ENCODE data around the gene COMMD6. TPM values are rescaled to one million over a fixed set of nuclear protein-coding genes. Genes with fewer than 3 reads are reported as not detected.

COMMD6 gene
- total and polyA plus RNA-seq, 2 of the 13 experiments (the other 11 are each of a cell fraction or from before 2014, with no cell fraction given), result 97.0 to 164 TPM

DNA sequence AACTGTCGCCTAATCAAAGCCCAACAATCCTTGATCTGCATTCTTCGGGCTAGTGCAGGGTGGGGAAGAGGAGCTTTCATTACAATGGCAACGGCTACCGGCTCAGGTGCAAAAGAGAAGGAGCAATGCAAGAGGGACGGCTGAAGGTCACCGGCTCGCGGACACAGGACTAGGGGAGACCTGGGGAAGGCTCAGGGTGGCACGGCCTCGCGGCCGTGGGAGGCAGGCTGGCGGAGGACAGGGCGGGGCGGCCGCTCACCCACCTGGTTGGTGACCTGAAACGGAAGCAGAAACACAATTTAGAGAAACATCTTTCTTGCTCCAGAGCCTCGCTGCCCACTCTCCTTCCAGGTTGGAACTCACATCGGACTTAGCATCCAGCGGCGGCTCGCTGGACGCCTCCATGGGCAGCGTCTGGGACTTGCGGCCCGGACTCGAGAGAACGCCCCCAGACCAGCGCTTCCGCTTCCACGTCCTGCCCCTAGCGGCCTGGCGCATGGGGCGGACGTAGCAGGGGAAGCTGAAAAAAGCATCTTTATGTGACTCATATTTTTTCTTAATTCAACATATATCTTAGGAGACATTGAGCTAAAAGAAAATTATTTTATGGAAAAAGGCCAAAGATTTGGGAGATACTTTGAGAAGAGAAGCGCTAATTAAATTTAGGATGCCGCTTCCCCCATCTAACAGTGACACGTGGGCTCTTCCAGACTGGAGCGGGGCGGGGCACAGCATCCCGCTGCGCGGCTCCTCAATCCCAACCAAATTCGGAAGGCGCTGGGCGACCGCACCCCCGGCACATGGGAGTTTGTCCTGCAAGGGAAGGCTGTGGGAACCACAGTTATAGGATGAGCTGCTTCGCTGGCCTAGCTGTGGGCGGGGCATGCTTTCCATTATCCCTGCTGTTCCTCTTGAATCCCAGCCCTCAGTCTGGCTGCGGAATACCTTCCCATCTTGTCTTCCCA lies at the start of gene COMMD6 (continued):
- 0 out of 2 replicates have a peak, but pooled peaks have one; percentile 50 for TF ChIP-seq ZNF350 (CRISPR knock-in tag; IDR thresholded peaks at IDR 0.05; ENCODE audit: borderline replicate concordance, low read depth)
- TF ChIP-seq, protein P1, sequence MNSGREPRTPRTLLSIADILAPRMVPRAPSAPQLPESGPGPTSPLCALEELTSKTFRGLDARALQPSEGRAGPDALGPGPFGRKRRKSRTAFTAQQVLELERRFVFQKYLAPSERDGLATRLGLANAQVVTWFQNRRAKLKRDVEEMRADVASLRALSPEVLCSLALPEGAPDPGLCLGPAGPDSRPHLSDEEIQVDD (CRISPR knock-in tag; IDR thresholded peaks at IDR 0.05; ENCODE audit: borderline replicate concordance), result no peak
- TF ChIP-seq, protein P2, sequence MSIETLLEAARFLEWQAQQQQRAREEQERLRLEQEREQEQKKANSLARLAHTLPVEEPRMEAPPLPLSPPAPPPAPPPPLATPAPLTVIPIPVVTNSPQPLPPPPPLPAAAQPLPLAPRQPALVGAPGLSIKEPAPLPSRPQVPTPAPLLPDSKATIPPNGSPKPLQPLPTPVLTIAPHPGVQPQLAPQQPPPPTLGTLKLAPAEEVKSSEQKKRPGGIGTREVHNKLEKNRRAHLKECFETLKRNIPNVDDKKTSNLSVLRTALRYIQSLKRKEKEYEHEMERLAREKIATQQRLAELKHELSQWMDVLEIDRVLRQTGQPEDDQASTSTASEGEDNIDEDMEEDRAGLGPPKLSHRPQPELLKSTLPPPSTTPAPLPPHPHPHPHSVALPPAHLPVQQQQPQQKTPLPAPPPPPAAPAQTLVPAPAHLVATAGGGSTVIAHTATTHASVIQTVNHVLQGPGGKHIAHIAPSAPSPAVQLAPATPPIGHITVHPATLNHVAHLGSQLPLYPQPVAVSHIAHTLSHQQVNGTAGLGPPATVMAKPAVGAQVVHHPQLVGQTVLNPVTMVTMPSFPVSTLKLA (IDR thresholded peaks at IDR 0.05), result no peak; the same call in 1 of the 2 replicates
- no peak for TF ChIP-seq RORA (CRISPR knock-in tag; IDR thresholded peaks at IDR 0.05)
- TF ChIP-seq ZFX (CRISPR knock-in tag; IDR thresholded peaks at IDR 0.05; ENCODE audit: low read depth), result peak; percentile 88
- peak; percentile 65; the same call in 1 of the 2 replicates for TF ChIP-seq HDAC1 (CRISPR knock-in tag; IDR thresholded peaks at IDR 0.05)
- TF ChIP-seq HNF4A (CRISPR knock-in tag; IDR thresholded peaks at IDR 0.05), result no peak
- TF ChIP-seq, protein P3, sequence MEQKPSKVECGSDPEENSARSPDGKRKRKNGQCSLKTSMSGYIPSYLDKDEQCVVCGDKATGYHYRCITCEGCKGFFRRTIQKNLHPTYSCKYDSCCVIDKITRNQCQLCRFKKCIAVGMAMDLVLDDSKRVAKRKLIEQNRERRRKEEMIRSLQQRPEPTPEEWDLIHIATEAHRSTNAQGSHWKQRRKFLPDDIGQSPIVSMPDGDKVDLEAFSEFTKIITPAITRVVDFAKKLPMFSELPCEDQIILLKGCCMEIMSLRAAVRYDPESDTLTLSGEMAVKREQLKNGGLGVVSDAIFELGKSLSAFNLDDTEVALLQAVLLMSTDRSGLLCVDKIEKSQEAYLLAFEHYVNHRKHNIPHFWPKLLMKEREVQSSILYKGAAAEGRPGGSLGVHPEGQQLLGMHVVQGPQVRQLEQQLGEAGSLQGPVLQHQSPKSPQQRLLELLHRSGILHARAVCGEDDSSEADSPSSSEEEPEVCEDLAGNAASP (CRISPR knock-in tag; IDR thresholded peaks at IDR 0.05; ENCODE audit: borderline replicate concordance), result 0 out of 2 replicates have a peak, but pooled peaks have one; percentile 40
- TF ChIP-seq, protein P4, sequence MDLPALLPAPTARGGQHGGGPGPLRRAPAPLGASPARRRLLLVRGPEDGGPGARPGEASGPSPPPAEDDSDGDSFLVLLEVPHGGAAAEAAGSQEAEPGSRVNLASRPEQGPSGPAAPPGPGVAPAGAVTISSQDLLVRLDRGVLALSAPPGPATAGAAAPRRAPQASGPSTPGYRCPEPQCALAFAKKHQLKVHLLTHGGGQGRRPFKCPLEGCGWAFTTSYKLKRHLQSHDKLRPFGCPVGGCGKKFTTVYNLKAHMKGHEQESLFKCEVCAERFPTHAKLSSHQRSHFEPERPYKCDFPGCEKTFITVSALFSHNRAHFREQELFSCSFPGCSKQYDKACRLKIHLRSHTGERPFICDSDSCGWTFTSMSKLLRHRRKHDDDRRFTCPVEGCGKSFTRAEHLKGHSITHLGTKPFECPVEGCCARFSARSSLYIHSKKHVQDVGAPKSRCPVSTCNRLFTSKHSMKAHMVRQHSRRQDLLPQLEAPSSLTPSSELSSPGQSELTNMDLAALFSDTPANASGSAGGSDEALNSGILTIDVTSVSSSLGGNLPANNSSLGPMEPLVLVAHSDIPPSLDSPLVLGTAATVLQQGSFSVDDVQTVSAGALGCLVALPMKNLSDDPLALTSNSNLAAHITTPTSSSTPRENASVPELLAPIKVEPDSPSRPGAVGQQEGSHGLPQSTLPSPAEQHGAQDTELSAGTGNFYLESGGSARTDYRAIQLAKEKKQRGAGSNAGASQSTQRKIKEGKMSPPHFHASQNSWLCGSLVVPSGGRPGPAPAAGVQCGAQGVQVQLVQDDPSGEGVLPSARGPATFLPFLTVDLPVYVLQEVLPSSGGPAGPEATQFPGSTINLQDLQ (CRISPR knock-in tag; IDR thresholded peaks at IDR 0.05), result peak; percentile 38; the same call in 1 of the 2 replicates
- TF ChIP-seq ZNF292 (CRISPR knock-in tag; IDR thresholded peaks at IDR 0.05; ENCODE audit: borderline replicate concordance, low read depth), result no peak
- peak; percentile 78 for TF ChIP-seq THAP11 (CRISPR knock-in tag; IDR thresholded peaks at IDR 0.05)
- TF ChIP-seq ZBTB39 (CRISPR knock-in tag; IDR thresholded peaks at IDR 0.05), result no peak; the same call in 1 of the 2 replicates
- peak; percentile 84 for TF ChIP-seq KDM2A (CRISPR knock-in tag; IDR thresholded peaks at IDR 0.05; ENCODE audit: borderline replicate concordance, low read depth)
- TF ChIP-seq HNRNPUL1 (IDR thresholded peaks at IDR 0.05; ENCODE audit: low read depth, low read length), result no peak
- no peak for TF ChIP-seq EZH2 (conservative IDR thresholded peaks at IDR 0.05; ENCODE audit: low read depth, low read length)
- peak; percentile 84 for TF ChIP-seq GMEB1 (CRISPR knock-in tag; IDR thresholded peaks at IDR 0.05; ENCODE audit: borderline replicate concordance)
- TF ChIP-seq HNRNPK (IDR thresholded peaks at IDR 0.05; ENCODE audit: low read depth, low read length, poor library complexity, severe bottlenecking), result no peak

Data from HepG2 (cell line).